H9 (cell line): ENCODE measurements around the gene LDLRAD4. TPM values are rescaled to one million over a fixed set of nuclear protein-coding genes. Genes with fewer than 3 reads are reported as not detected.

Experiments
- DNase-seq: peaks from one replicate; pipeline ENCODE4 v3.0.0-alpha.2; 2017
- H2AFZ ChIP-seq: one replicate; pipeline ENCODE4 v1.6.1; 2013; ENCODE audit warnings: mild to moderate bottlenecking, low read length, control low read depth, moderate library complexity
- H2AK5ac ChIP-seq: 2 replicates; pipeline ENCODE4 v1.6.1; 2013; ENCODE audit warnings: low read length, control low read depth, mixed read lengths; ENCODE audit not compliant: insufficient read length
- H2BK120ac ChIP-seq: one replicate; pipeline ENCODE4 v1.6.1; 2013; ENCODE audit warnings: low read depth, mild to moderate bottlenecking, low read length, control low read depth, inconsistent platforms; ENCODE audit not compliant: poor library complexity, severe bottlenecking
- H2BK12ac ChIP-seq: 2 replicates; pipeline ENCODE4 v1.6.1; 2013; ENCODE audit warnings: low read length, control low read depth, mixed read lengths, low read depth; ENCODE audit not compliant: insufficient read length
- H2BK15ac ChIP-seq: 2 replicates; pipeline ENCODE4 v1.6.1; 2013; ENCODE audit warnings: low read depth, low read length, control low read depth
- H2BK20ac ChIP-seq: one replicate; pipeline ENCODE4 v1.6.1; 2013; ENCODE audit warnings: low read depth, mild to moderate bottlenecking, low read length, control low read depth, inconsistent platforms; ENCODE audit not compliant: poor library complexity, severe bottlenecking
- H2BK5ac ChIP-seq: 2 replicates; pipeline ENCODE4 v1.6.1; 2013; ENCODE audit warnings: low read length, control low read depth, mixed read lengths; ENCODE audit not compliant: insufficient read length
- H3K14ac ChIP-seq: 2 replicates; pipeline ENCODE4 v1.6.1; 2013; ENCODE audit warnings: low read length, control low read depth; ENCODE audit not compliant: insufficient read depth
- H3K18ac ChIP-seq: 2 replicates; pipeline ENCODE4 v1.6.1; 2013; ENCODE audit warnings: low read depth, mild to moderate bottlenecking, mixed read lengths, low read length, control low read depth; ENCODE audit not compliant: insufficient read length
- H3K23ac ChIP-seq: 2 replicates; pipeline ENCODE4 v1.6.1; 2013; ENCODE audit warnings: low read length, control low read depth, mixed read lengths, low read depth; ENCODE audit not compliant: insufficient read length
- H3K23me2 ChIP-seq: 2 replicates; pipeline ENCODE4 v1.6.1; 2013; ENCODE audit warnings: low read depth, mild to moderate bottlenecking, mixed read lengths, low read length, control low read depth; ENCODE audit not compliant: insufficient read length, poor library complexity, severe bottlenecking
- H3K27ac ChIP-seq: 2 replicates; pipeline ENCODE4 v1.5.1; 2013; ENCODE audit warnings: low read length, control low read depth, mixed read lengths, low read depth; ENCODE audit not compliant: insufficient read length
- H3K27me3 ChIP-seq: 2 replicates; pipeline ENCODE4 v1.6.1; 2013; ENCODE audit warnings: low read length, control low read depth, inconsistent platforms; ENCODE audit not compliant: insufficient read depth
- H3K4ac ChIP-seq: 2 replicates; pipeline ENCODE4 v1.6.1; 2013; ENCODE audit warnings: low read depth, mild to moderate bottlenecking, control low read depth, inconsistent platforms, low read length, moderate library complexity
- H3K4me1 ChIP-seq: 2 replicates; pipeline ENCODE4 v1.6.1; 2013; ENCODE audit warnings: low read length, control low read depth, inconsistent platforms; ENCODE audit not compliant: insufficient read depth
- H3K4me2 ChIP-seq: 2 replicates; pipeline ENCODE4 v1.6.1; 2013; ENCODE audit warnings: low read length, control low read depth, mixed read lengths; ENCODE audit not compliant: insufficient read length, insufficient read depth
- H3K56ac ChIP-seq: 2 replicates; pipeline ENCODE4 v1.6.1; 2013; ENCODE audit warnings: low read depth, mild to moderate bottlenecking, mixed read lengths, low read length, control low read depth; ENCODE audit not compliant: insufficient read length
- H3K79me1 ChIP-seq: 2 replicates; pipeline ENCODE4 v1.6.1; 2013; ENCODE audit warnings: low read depth, mild to moderate bottlenecking, moderate library complexity, low read length, control low read depth, inconsistent platforms; ENCODE audit not compliant: insufficient read depth, poor library complexity, severe bottlenecking
- H3K79me2 ChIP-seq: 2 replicates; pipeline ENCODE4 v1.6.1; 2013; ENCODE audit warnings: low read length, control low read depth, inconsistent platforms; ENCODE audit not compliant: insufficient read depth
- H3K9ac ChIP-seq: 2 replicates; pipeline ENCODE4 v1.6.1; 2013; ENCODE audit warnings: low read length, control low read depth, mixed read lengths; ENCODE audit not compliant: insufficient read length; ENCODE audit errors: extremely low read depth
- H3K9me3 ChIP-seq: one replicate; pipeline ENCODE4 v1.6.1; 2013; ENCODE audit warnings: low read depth, low read length, inconsistent platforms; ENCODE audit not compliant: control insufficient read depth
- H3T11ph ChIP-seq: one replicate; pipeline ENCODE4 v1.6.1; 2013; ENCODE audit warnings: mild to moderate bottlenecking, low read length, control low read depth, inconsistent platforms
- H4K20me1 ChIP-seq: one replicate; pipeline ENCODE4 v1.6.1; 2013; ENCODE audit not compliant: control insufficient read depth, insufficient read length, insufficient read depth
- H4K5ac ChIP-seq: 2 replicates; pipeline ENCODE4 v1.6.1; 2013; ENCODE audit warnings: low read depth, mild to moderate bottlenecking, mixed read lengths, low read length, control low read depth; ENCODE audit not compliant: insufficient read length
- H4K8ac ChIP-seq: replicated peaks from 2 replicates; pipeline ENCODE4 v1.6.1; 2013; ENCODE audit warnings: low read length, control low read depth, mixed read lengths, low read depth; ENCODE audit not compliant: insufficient read length
- H4K91ac ChIP-seq: 2 replicates; pipeline ENCODE4 v1.6.1; 2013; ENCODE audit warnings: low read depth, mild to moderate bottlenecking, moderate library complexity, mixed read lengths, low read length, control low read depth; ENCODE audit not compliant: insufficient read length
- H3K27ac Mint-ChIP-seq, 3 experiments: 2 replicates in 2 of 3; 3 replicates in 1 of 3; pipeline ENCODE4 v1.8.0; 2020 to 2021; ENCODE audit warnings: mixed read lengths in 3 of 3, mild to moderate bottlenecking in 1 of 3, moderate library complexity in 1 of 3
- H3K27me3 Mint-ChIP-seq: 2 replicates; pipeline ENCODE4 v1.8.0; 2021; ENCODE audit warnings: low read depth, mild to moderate bottlenecking, moderate library complexity, mixed read lengths
- H3K36me3 Mint-ChIP-seq, 3 experiments: 2 replicates in 2 of 3; 3 replicates in 1 of 3; pipeline ENCODE4 v1.8.0; 2020 to 2021; ENCODE audit warnings: low read depth in 3 of 3, mixed read lengths in 3 of 3; ENCODE audit not compliant: insufficient read depth in 1 of 3
- H3K4me1 Mint-ChIP-seq, 2 experiments: 2 replicates each; pipeline ENCODE4 v1.8.0; 2020; ENCODE audit warnings: mixed read lengths in 2 of 2
- H3K4me3 Mint-ChIP-seq, 2 experiments: 2 replicates in 1 of 2; 3 replicates in 1 of 2; pipeline ENCODE4 v1.8.0; 2020 to 2021; ENCODE audit warnings: mild to moderate bottlenecking in 2 of 2, mixed read lengths in 2 of 2, moderate library complexity in 1 of 2
- H3K9me3 Mint-ChIP-seq, 2 experiments: 2 replicates in 1 of 2; 3 replicates in 1 of 2; pipeline ENCODE4 v1.8.0; 2020; ENCODE audit warnings: mild to moderate bottlenecking in 2 of 2, mixed read lengths in 2 of 2, moderate library complexity in 1 of 2
- CTCF ChIP-seq: fragments of 200-600 bp; sonication (generic); conservative IDR thresholded peaks from 3 replicates; pipeline ENCODE4 v1.8.0; 2021; ENCODE audit warnings: antibody characterized with exemption, mild to moderate bottlenecking
- WGBS: extraction: QIAGEN DNeasy Blood & Tissue Kit; methylation state at CpG from one replicate; pipeline ENCODE4 v1.1.7; 2013; ENCODE audit warnings: missing lambda C conversion rate, low lambda C conversion rate, mixed read lengths; ENCODE audit not compliant: insufficient read length; ENCODE audit errors: extremely low coverage; 5-methylcytosine and 5-hydroxymethylcytosine counted together
- total RNA-seq: library from RNA; stranded (reverse); gene quantifications from 2 replicates; pipeline ENCODE4 v1.2.1, GENCODE V29; 2021

LDLRAD4 gene
- total RNA-seq, 1 experiment from 2014 or later, result 3.9 TPM

- Histone ChIP-seq H3K9me3 (no peaks in the 10 kb centered on the region), H2BK12ac (no peak overlapping the region), H2BK5ac (no peak overlapping the region), H3K4me2 (no peak overlapping the region), H3K4me1 (no peaks in the 10 kb centered on the region), H3K18ac (no peak overlapping the region), H2BK15ac (no peak overlapping the region), H4K8ac (no peak overlapping the region), H4K5ac (no peak overlapping the region), H2AFZ (no peak overlapping the region), H2BK120ac (no peak overlapping the region), H4K91ac (no peak overlapping the region), H3K14ac (no peak overlapping the region; the same call in 1 of the 2 replicates), H3K4ac (no peak overlapping the region), H3K23me2 (no peaks in the 10 kb centered on the region), H2BK20ac (no peak overlapping the region), H3K27ac (no peak overlapping the region), H3K56ac (no peak overlapping the region), H3T11ph (no peak overlapping the region), H3K27me3 (no peaks in the 10 kb centered on the region), H3K9ac (no peak overlapping the region), H3K79me1 (no peaks in the 10 kb centered on the region), H3K23ac (no peak overlapping the region), H4K20me1 (no peaks in the 10 kb centered on the region), H3K79me2 (no peaks in the 10 kb centered on the region), H2AK5ac (no peak overlapping the region)
- peaks cover 17 to 18% of the 10 kb centered on the region in 2 experiments for H3K4me1 Mint-ChIP-seq
- H3K27me3 Mint-ChIP-seq, result peaks cover 6% of the 10 kb centered on the region
- no peak overlapping the region for H3K27ac Mint-ChIP-seq
- no peak overlapping the region for H3K4me3 Mint-ChIP-seq
- no CpG with 5 or more reads among the region's 8 CpGs for WGBS
- H3K36me3 Mint-ChIP-seq, result peaks cover 0 to 3% (median 0%) of the 10 kb centered on the region in 3 experiments; a peak in 1 of 7 replicates
- no peak for TF ChIP-seq CTCF
- H3K9me3 Mint-ChIP-seq, result peaks cover 11% of the 10 kb centered on the region in 2 experiments; a peak in 2 of 5 replicates
- DNase-seq, result no peak
Measured at GRCh38 chr18:13185675-13186198, 32.8 kb upstream of the LDLRAD4 start.
